Measurements from ENCODE around the gene ATP1A2.

- TF ChIP-seq, protein P1, sequence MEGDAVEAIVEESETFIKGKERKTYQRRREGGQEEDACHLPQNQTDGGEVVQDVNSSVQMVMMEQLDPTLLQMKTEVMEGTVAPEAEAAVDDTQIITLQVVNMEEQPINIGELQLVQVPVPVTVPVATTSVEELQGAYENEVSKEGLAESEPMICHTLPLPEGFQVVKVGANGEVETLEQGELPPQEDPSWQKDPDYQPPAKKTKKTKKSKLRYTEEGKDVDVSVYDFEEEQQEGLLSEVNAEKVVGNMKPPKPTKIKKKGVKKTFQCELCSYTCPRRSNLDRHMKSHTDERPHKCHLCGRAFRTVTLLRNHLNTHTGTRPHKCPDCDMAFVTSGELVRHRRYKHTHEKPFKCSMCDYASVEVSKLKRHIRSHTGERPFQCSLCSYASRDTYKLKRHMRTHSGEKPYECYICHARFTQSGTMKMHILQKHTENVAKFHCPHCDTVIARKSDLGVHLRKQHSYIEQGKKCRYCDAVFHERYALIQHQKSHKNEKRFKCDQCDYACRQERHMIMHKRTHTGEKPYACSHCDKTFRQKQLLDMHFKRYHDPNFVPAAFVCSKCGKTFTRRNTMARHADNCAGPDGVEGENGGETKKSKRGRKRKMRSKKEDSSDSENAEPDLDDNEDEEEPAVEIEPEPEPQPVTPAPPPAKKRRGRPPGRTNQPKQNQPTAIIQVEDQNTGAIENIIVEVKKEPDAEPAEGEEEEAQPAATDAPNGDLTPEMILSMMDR (IDR thresholded peaks at IDR 0.05) = no peak
- TF ChIP-seq POLR2A (IDR thresholded peaks at IDR 0.05) = no peak
These were observed 1.5 kb upstream of the ATP1A2 start for GRCh38 chr1:160114085-160114484.
